ENCODE data around the gene TP53TG3.
"Not testable (repeated sequence)": the region's sequence is repeated elsewhere in the genome, so short reads cannot be mapped to it uniquely, and the experiment has no call there.

The TP53TG3 gene

GRCh38 chr16:32676065-32676464, at the start of gene TP53TG3:
TSS of gene TP53TG3 (minus strand) at chr16:32676165. CDS start at chr16:32676097, 68 bp downstream.
- not testable (repeated sequence) for DNase-seq (ENCODE audit: low read depth in 1 of 2, low spot score in 1 of 2)

DNA sequence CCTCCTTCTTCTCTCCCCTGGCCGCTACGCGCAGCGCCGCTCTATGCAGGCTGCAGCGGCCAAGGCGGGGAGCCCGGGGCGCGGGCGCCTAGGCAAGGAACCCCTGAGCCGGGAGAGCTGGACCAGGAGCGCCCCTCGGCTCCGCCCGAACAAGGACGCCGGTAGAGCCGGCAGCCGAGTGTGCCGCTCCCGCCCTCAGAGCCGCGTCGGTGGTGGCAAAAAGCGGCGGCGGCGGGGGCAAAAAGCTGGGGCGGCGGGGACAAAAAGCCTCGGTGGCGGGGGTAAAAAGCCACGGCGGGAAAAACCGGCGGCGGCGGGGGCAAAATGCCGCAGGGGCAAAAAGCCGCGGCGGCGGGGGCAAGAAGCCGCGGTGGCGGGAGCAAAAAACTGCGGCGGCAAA, 25.1 kb downstream of the TP53TG3 start:
- DNase-seq (ENCODE audit: low read depth in 1 of 2, low spot score in 1 of 2): not testable (repeated sequence)

DNA sequence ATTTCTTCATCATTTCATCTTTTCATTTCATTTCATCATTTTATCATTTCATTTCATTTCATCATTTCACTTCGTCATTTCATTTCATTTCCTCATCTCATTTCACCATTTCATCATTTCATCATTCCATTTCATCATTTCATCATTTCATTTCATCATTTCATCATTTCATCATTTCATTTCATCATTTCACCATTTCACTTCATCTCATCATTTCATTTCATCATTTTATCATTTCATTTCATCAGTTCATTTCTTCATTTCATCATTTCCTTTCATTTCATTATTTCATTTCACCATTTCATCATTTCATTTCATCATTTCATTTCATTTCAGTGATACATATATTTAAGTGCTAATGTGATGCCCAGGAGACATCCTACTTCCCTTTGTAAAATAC, 28.4 kb downstream of the TP53TG3 start:
- DNase-seq (ENCODE audit: low read depth in 1 of 2, low spot score in 1 of 2): not testable (repeated sequence)

DNA sequence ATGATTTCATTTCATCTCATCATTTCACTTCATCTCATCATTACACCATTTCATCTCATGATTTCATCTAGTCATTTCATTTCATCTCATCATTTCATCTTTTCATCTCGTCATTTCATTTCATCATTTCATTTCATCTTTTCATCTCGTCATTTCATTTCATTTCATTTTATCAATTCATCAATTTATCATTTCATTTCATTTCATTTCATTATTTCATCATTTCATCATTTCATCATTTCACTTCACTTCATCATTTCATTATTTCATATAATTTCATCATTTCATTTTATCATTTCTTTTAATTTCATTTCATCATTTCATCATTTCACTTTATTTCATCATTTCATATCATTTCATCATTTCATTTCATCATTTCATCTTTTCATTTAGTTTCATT, 29.2 kb downstream of the TP53TG3 start:
- DNase-seq (ENCODE audit: low read depth in 1 of 2, low spot score in 1 of 2): not testable (repeated sequence)

DNA sequence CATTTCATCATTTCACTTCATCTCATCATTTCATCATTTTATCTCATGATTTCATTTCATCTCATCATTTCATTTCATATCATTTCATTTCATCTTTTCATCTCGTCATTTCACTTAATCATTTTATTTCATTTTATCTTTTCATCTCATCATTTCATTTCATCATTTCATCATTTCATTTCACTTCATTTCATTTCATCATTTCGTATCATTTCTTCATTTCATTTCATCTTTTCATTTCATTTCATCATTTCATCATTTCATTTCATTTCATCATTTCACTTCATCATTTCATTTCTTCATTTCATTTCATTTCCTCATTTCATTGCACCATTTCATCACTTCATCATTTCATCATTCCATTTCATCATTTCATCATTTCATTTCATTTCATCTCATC, 29.8 kb downstream of the TP53TG3 start:
- DNase-seq (ENCODE audit: low read depth in 1 of 2, low spot score in 1 of 2): not testable (repeated sequence)

DNA sequence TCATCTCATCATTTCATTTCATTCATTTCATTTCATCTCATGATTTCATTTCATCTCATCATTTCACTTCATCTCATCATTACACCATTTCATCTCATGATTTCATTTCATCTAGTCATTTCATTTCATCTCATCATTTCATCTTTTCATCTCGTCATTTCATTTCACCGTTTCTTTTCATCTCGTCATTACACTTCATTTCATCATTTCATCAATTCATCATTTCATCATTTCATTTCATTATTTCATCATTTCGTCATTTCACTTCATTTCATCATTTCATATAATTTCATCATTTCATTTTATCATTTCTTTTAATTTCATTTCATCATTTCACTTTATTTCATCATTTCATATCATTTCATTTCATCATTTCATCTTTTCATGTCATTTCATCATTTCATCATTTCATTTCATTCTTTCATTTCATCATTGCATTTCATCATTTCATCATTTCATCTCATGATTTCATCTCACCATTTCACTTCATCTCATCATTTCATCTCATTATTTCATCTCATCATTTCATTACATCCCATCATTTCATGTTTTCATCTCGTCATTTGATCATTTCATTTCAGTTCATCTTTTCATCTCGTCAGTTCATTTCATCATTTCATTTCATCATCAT, 30.6 kb downstream of the TP53TG3 start:
- not testable (repeated sequence) for DNase-seq (ENCODE audit: low read depth in 1 of 2, low spot score in 1 of 2)

DNA sequence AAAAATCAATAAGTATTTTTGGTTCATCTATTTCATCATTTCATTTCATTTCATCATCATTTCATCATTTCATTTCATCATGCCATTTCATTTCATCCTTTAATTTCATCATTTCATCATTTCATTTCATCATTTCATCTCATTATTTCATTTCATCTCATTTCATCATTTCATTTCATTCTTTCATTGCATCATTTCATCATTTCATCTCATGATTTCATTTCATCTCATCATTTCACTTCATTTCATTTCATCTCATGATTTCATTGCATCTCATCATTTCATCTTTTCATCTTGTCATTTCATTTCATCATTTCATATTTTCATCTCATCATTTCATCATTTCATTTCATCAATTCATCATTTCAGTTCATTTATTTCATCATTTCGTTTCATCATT, 31.2 kb downstream of the TP53TG3 start:
- not testable (repeated sequence) for DNase-seq (ENCODE audit: low read depth in 1 of 2, low spot score in 1 of 2)

- not testable (repeated sequence) for DNase-seq (ENCODE audit: low read depth in 1 of 2, low spot score in 1 of 2)
Measured at GRCh38 chr16:32637614-32638013, 38.4 kb downstream of the TP53TG3 start.

GRCh38 chr16:32632096-32632495, 43.9 kb downstream of the TP53TG3 start:
- not testable (repeated sequence) for DNase-seq (ENCODE audit: low read depth in 1 of 2, low spot score in 1 of 2)
